ENCODE results near the gene DBX1. TPM values are rescaled to one million over a fixed set of nuclear protein-coding genes. Genes with fewer than 3 reads are reported as not detected.

DBX1 gene
- total and polyA plus RNA-seq, 9 donors: not detected

GRCh38 chr11:20111871-20112270 is 48.4 kb downstream of the DBX1 start:
- H3K36me3 ChIP-seq: no peaks in the 10 kb centered on the region

GRCh38 chr11:20110908-20111669 is 49.2 kb downstream of the DBX1 start:
- H3K4me1 ChIP-seq (ENCODE audit: insufficient read depth): peaks cover 4% of the 10 kb centered on the region
- intact Hi-C loops (cut with DNase I): loop anchor here in 1 of 4 donors (5.0 kb wide), 1 partner anchor 159 kb away; no protein-coding TSS in a partner anchor
- peak in 3 of 5 donors; percentile 38 to 45 (median 44) for DNase-seq
- no peaks in the 10 kb centered on the region for H3K9me3 ChIP-seq
- 28 to 38% (median 36%) methylated on average over 8 of the region's 8 CpGs for WGBS, 3 donors
- no peaks in the 10 kb centered on the region for H3K27me3 ChIP-seq
- H3K27ac ChIP-seq: peak overlapping the region in 1 of 2 donors; percentile 84
- no peak overlapping the region for H3K4me3 ChIP-seq
- H3K36me3 ChIP-seq: no peaks in the 10 kb centered on the region
- TF ChIP-seq POLR2A (IDR thresholded peaks at IDR 0.05): no peak
- TF ChIP-seq CTCF (IDR thresholded peaks at IDR 0.05): peak; percentile 45 to 54 (median 54)

More at GRCh38 chr11:20111871-20112270, 48.4 kb downstream of the DBX1 start:
- TF ChIP-seq POLR2A (IDR thresholded peaks at IDR 0.05) (no peak), CTCF (IDR thresholded peaks at IDR 0.05) (no peak), EP300 (IDR thresholded peaks at IDR 0.05) (no peak)
- intact Hi-C loops (cut with DNase I): loop anchor here in 1 of 4 donors (5.0 kb wide), 1 partner anchor 160 kb away; no protein-coding TSS in a partner anchor
- Histone ChIP-seq H3K4me1 (ENCODE audit: insufficient read depth) (peaks cover 4% of the 10 kb centered on the region), H3K9me3 (no peaks in the 10 kb centered on the region), H3K27me3 (no peaks in the 10 kb centered on the region), H3K27ac (peak overlapping the region in 1 of 2 donors; percentile 84), H3K4me3 (no peak overlapping the region)
- WGBS, 3 donors: 26 to 32% (median 31%) methylated on average over 1 of the region's 1 CpG
- no peak for DNase-seq

GRCh38 chr11:20109731-20110445 is 50.4 kb downstream of the DBX1 start:
- no peak for TF ChIP-seq POLR2A (IDR thresholded peaks at IDR 0.05)
- TF ChIP-seq EP300 (IDR thresholded peaks at IDR 0.05): no peak
- no peak for TF ChIP-seq CTCF (IDR thresholded peaks at IDR 0.05)
- no peaks in the 10 kb centered on the region for H3K27me3 ChIP-seq
- H3K36me3 ChIP-seq: no peaks in the 10 kb centered on the region
- no peak for DNase-seq
- H3K9me3 ChIP-seq: no peaks in the 10 kb centered on the region
- no peak overlapping the region for H3K4me3 ChIP-seq
- peaks cover 4% of the 10 kb centered on the region for H3K4me1 ChIP-seq (ENCODE audit: insufficient read depth)
- intact Hi-C loops (cut with DNase I): loop anchor here in 1 of 4 donors (5.0 kb wide), 1 partner anchor 158 kb away; no protein-coding TSS in a partner anchor
- WGBS, 3 donors: 92 to 93% (median 93%) methylated on average over 9 of the region's 9 CpGs
- no peak overlapping the region for H3K27ac ChIP-seq

Other genes with a start within 250 kb of the DBX1 start
- gene HTATIP2, start 203.2 kb upstream of the DBX1 start, total RNA-seq: 10 to 100 TPM in 6 of 7 donors, 1 to 10 TPM in 1; 9.8 to 19.0 (median 13.7) TPM
- 10 to 100 TPM; 16.8 to 51.8 TPM for gene HTATIP2, start 203.2 kb upstream of the DBX1 start, polyA plus RNA-seq
- gene PRMT3, start 227.2 kb upstream of the DBX1 start, total RNA-seq: 10 to 100 TPM; 12.6 to 21.2 (median 15.3) TPM
- gene PRMT3, start 227.2 kb upstream of the DBX1 start, polyA plus RNA-seq: 10 to 100 TPM in 1 of 2 donors, 1 to 10 TPM in 1; 8.5 to 10.0 TPM

All from ovary (tissue), 9 donors.